ENCODE data around the gene SDE2.
"Not testable (repeated sequence)": the region's sequence is repeated elsewhere in the genome, so short reads cannot be mapped to it uniquely, and the experiment has no call there.

Gene SDE2

DNA sequence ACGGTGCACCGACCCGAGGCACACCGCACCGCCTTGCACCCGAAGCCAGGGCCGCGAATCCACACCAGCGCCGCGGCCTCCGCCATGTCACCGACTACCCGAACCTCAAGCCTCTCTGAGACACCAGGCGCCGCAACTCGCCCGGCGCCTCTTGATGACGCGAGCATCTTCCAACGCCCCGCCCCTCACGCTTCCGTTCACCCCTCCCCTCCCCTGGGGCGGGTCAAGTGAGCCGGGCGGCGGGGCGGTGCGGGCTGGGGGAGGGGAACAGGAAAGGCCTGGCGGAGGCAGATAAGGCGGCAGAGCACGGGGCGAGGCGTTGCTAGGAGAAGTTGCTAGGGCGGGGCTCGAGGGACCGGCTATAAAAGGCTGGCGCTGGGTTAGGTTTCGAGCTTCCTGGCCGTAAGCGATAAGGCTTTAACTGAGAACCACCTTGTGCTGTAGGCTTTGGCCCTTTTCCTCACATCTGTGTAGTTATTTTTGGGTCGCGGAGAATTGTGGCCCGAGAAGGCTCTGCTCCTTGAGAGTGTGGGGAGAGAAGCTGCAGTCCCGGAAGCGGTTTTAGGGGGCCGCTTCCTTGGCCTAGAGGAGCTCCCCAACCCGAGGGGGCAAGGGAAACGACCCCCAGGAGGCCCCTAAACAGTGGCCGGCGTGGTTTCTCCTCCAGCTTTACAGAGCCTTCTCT lies at the start of gene SDE2:
Gene SDE2, minus strand, starts transcription at position 117 of the 685 bp plus-strand sequence. Its CDS starts 31 bp downstream, at position 86.
- peak; percentile 99 for DNase-seq (ENCODE audit: low read depth)

DNA sequence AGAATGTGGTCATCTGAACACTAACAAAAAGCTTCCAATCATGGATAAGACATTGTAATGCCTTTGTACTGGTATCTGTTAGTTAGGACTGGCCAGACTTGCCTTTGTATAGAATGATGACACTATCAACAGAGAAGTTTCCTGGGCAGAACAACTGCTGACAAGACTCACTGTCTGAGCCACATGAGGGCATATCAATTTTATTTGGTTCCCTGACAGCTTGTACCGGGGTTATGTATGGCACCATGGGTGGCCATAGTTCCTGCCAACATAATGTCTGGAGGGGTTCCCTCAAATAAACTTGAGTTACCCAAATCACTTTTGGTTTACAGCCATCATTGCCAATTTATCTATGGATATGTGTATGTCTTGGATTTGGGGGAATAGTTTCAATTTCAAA lies 49.7 kb upstream of the SDE2 start:
- DNase-seq (ENCODE audit: low read depth) = no peak

DNA sequence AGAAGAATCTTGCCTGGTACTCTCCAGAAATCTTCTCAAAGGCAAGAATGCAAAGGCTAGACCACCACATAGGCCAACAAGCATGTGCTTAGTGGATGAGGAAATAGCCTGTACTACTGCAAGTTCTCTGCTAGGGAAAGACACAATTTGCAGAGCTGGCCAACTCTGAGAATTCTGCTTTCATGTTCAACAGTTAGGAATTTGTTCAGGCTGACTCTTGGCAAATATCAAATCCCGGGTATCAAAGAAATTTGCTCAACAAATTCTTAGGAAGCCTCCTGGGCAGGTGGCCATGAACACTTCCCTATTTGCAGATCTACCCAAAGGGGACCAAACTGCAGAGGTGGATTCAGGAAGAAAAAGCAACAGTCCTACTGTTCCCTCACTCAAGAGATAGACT lies 48.4 kb upstream of the SDE2 start:
- DNase-seq (ENCODE audit: low read depth) = no peak

DNA sequence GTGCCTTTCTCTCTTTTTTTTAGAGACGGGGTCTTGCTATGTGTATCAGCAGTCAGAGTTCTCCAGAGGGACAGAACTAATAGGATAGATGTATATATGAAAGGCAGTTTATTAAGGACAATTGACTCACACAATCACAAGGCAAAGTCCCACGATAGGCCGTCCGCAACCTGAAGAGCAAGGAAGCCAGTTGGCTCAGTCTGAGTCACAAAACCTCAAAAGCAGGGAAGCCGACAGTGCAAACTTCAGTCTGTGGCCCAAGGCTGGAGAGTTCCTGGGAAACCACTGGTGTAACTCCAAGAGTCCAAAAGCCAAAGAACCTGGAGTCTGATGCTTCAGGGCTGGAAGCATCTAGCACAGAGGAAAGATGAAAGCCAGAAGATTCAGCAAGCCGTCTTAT lies 47.1 kb upstream of the SDE2 start:
- no peak for DNase-seq (ENCODE audit: low read depth)

DNA sequence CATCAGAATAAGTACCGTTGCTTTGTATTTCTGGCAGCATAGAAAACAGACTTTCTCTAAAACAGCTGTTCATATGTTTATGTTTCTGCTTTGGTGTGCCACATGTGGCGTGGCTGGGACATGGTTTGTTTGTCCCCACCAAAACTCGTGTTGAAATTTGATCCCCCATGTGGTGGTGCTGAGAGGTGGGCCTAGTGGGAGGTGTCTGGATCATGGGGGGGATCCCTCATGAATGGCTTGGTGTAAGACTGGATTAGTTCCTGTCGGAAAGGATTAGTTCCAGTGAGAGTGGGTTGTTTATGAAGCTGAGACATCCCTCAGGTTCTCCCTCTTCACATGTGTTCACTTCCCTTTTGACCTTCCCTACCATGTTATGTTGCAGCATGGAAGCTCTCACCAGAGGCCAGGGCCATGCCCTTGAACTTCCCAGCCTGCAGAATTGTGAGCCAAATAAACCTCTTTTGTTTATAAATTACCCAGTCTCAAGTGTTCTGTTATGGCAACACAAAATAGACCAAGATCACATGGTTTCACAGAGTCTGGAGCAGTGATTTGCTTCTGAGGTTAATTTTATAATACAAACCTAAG lies 45.5 kb upstream of the SDE2 start:
- DNase-seq (ENCODE audit: low read depth) = no peak

DNA sequence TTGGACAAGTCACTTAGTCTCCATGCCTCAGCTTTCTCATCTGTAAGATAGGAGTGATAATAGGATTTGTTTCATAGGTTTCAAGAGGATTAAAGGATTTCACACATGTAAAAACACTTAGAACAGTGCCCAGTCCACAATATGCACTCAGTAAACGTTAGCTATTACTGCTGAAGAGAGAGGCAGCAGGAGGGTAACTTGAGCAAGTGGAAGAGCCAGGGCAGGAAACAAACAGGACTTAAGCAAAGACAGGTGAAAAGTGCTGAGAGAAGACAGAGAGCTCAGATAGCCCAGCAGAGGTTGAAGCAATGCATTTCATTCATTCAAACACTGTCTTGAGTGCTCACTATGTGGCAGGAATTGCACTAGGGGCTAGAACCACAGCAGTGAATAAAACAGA lies 42.3 kb upstream of the SDE2 start:
- DNase-seq (ENCODE audit: low read depth) = no peak

DNA sequence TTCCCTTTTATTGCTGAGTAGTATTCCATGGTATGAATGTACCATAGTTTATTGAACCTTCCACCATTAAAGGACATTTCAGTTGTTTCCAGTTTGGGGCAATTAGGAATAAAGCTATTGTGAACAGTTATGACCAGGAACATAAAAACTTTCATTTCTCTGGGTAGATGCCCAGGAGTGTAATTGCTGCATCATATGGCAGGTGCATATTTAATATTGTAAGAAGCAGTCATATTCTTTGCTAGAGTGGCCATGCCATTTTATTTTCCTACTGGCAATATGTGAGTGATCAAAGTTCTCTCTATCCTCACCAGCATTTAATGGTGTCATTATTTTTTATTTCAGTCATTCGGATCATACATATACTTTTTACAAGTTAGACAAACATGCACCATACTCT lies 39.5 kb upstream of the SDE2 start:
- no peak for DNase-seq (ENCODE audit: low read depth)

DNA sequence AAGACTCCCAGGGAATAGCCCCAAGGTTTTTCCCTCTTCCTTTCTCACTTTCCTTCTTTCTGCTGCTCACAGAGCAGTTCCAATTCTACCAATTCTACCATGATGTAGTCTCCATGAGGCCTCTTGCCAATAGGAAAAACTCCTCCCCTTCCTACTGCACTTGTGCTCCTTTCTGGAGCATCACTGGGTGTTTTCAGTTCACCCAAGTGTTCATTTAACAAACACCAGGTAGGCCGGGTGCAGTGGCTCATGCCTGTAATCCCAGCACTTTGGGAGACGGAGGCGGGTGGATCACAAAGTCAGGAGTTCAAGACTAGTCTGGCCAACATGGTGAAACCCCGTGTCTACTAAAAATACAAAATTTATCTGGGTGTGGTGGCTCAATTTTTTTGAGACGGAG lies 36.8 kb upstream of the SDE2 start:
- DNase-seq (ENCODE audit: low read depth) = no peak

DNA sequence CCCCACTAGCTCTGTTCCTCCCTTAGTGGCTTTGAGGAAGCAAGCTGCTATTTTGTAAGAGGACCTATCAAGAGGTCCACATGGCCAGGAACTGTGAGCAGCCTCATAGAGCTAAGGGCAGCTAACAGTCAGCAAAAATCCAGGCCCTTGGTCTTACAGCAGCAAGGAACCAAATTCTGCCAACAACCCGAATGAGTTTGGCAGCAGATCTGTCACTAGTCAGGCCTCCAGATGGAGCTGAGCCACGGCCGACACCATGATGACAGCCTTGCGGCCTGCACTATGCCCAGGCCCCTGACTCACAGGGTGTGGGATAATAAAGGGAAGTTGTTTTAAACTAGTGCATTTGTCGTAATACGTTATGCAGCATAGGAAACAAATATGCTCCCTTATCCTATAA lies 35.3 kb upstream of the SDE2 start:
- DNase-seq (ENCODE audit: low read depth) = no peak

DNA sequence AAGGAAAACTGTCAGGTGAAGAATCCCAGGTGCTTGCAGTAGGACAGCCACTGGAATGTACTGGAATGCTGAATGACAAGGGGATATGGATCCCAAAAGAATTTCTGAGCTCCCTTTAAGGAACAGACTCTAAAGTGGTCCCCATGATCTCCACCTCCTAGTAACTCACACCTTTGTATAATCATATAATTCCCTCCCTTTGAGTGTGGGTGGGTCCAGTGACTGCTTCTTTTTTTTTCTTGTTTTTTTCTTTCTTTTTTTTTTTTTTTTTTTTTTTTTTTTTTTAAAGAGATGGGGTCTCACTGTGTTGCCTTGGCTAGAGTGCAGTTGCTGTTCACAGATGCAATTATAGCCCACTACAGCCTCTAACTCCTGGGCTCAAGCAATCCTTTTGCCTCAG lies 34.8 kb upstream of the SDE2 start:
- DNase-seq (ENCODE audit: low read depth) = no peak

DNA sequence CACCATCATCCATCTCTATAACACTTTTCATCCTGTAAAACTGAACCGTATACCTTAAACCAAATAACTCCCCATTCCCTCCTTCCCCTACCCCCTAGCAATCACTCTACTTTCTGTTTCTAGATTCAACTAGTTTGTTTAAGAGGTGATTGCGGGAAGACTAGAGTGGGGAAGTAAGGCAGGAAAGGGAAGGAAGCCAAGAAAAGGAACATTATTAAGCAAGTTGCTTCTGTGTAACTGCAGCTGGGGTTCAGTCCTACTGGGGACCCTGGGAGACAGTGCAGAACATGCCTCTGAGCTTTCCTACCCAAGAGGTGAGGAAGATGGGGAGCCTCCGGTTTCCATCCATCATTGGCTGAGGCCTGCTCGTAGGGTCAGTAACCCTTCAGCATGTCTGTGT lies 34.4 kb upstream of the SDE2 start:
- no peak for DNase-seq (ENCODE audit: low read depth)

DNA sequence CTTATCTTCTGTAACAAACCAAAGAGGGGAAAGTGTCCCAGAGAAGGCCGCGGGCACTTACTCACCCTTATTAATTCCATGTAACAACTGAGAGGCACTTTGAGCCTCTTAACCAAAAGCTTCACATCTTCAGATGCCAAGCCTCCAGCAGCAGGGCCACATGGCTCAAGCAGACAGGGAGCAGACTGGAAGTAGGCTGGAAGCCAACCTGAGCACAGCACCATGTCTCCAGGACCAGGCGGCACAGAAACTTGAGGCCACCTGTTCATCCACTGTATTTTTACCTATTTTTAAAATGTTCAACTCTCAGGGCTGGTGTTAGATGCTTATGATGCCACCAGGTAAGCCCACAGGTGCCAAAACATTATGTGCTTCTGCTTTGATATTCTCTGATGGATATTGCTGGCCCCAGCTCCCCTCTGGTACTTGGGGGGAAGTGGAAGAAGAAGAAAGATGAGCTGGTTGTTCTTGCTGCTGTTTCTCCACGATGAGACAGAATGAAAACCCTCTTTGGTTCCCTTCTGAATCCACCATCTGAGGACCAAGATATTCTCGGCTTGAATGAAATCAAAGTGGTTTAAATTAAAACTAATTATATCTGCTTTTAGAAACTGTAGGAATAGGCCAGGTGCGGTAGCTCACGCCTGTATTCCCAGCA lies 30.6 kb upstream of the SDE2 start:
- no peak for DNase-seq (ENCODE audit: low read depth)

DNA sequence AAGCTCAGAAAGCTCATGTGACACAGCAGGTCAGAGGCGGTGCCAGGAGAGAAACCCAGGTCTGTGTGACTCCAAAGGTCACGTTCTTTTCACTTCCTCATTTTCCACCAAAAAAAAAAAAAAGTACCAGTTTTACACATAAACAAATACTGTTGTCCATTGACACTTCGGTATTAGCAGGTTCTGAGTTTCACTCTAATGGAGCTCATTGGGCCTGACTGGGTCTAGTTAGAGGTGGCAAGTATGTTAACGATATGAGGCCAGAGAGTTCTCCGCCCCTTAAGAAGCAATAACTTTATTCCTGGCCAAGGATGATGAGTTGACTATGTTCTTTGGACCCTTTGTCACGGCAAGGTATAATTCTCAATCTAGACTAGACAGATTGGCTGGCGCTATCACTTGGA lies 30.0 kb upstream of the SDE2 start:
- DNase-seq (ENCODE audit: low read depth) = no peak

DNA sequence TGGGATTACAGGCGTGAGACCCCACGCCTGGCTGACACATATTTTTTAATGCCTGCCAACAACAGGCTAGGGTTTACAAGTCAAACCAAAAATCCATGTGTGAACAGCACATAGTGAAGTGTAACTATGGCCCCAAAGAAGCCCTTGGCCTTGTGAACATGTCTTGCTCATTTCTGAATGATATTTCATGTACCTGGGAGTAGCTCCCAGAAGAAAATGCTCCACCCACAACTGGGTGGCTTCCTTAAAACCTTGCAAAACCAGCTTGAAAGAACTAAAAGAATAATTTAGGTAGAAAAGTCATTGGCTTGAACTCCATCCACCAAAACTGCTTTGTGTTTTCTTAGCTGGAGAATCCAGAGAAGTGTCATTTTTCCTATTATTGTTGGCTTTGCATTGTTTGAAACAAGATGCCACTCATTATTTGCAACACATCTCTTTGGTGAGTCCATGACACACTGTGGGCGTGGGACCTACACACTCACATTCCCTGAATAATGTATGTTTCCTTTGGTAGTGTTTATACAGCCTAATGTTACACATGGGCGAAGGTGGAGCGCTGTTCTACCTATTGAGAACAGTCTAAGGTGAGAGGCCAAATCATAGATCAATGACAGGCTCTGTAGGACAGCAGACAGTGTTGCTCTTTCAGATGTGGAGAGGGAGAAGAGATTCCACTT lies 28.5 kb upstream of the SDE2 start:
- no peak for DNase-seq (ENCODE audit: low read depth)

DNA sequence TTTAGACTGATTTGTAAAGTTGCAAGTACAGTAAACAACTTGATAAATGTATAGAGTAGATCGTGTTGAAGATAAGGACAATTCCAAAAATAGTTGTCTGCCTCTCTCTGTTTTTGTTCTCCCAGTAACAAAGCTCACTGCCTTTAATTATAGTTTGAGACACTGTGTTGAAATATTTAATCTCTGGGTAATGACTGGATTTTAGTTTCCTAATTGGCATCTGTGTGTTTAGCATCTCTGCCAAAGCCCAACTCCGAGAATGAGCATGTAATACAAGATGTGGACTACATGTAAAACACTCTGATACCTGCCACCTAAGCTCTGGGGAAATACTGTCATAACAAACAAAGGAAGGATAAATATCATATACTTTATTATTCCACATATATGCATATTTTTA lies 27.7 kb upstream of the SDE2 start:
- DNase-seq (ENCODE audit: low read depth) = no peak

DNA sequence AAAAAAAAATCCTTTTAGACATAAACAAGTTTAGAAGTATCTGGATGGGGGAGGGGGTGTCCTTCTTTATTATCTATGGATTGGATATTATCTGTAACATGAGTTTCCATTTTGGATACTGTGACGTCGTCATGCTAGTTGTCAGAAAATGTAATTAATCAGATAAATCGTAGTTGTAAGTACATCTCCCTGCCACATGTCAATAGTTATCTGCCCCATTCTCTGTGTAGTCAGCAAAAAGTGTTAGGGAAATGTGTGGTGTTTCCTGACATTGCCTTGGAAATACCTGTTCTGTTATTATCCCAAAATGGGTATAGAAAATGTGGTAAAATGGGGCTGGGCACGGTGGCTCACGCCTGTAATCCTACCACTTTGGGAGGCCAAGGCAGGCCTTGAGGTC lies 24.6 kb upstream of the SDE2 start:
- no peak for DNase-seq (ENCODE audit: low read depth)

DNA sequence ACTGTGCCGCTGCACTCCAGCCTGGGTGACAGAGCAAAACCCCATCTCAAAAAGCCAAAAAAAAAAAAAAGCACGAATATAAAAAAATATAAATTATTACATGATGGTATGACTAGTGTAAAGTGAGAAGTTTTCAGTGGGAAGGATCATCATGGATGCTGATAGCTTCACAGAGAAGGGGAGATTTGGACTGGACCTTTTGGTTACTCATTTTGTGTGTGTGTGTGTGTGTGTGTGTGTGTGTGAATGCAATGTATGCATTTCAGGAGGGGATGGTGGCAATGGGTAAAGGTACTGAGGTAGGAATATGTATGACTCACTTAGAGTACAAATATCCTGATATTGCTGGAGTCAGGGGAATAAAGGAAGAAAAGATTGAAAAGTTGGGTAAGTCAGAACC lies 22.7 kb upstream of the SDE2 start:
- DNase-seq (ENCODE audit: low read depth) = no peak

DNA sequence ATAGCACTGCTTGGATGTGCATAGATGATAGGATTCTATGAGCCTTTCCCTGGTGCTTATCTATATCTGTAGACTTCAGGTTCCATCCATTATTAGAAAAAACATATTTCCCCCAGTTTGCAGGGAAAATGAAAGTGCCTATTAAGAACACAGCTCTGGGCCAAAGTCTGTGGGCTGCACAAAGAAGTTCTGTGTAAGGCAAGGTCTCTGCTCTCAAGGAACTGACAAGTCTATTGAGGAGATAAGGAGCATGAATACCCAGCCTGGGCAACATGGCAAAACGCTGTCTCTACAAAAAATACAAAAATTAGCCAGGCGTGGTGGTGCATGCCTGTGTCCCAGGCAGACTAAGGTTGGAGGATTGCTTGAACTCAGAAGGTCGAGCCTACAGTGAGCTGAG lies 22.3 kb upstream of the SDE2 start:
- no peak for DNase-seq (ENCODE audit: low read depth)

DNA sequence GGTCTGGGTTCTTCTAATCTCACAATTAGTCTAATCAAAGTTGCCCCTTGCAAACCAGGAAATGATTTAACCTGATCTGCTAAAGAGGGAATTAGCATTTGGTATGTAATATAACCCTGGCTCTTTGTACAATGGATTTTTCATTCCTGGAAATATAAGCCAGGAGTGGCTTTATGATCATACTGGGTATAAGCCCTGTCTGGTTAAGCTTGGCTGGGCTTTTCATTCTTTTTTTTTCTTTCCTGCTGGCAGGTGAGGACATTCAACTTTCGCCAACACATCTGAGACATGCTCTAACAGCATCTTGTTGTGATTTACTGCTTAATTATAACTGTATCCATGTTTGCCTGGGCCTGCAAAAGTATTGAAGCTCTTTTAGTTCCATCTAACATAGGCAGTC lies 20.4 kb upstream of the SDE2 start:
- no peak for DNase-seq (ENCODE audit: low read depth)

DNA sequence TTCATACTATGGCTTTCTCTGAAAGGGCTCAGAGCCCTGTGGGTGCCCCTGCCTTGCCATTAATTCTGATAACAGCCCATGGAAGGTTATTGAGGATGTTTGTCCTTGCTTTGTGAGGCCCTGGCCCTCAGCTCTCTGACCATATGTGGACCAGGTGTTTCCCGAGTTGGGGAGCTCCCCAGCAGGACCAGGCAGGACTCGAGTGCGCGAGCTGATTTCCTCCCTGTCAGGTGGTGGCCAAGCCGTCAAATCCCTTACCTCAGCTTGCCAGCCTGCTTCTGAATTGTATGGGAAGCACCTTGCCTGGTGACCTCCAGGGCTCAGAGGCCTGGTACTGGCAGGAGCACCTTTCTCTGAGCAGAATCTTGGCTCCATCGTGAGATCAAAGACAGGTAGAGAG lies 17.9 kb upstream of the SDE2 start:
- no peak for DNase-seq (ENCODE audit: low read depth)

DNA sequence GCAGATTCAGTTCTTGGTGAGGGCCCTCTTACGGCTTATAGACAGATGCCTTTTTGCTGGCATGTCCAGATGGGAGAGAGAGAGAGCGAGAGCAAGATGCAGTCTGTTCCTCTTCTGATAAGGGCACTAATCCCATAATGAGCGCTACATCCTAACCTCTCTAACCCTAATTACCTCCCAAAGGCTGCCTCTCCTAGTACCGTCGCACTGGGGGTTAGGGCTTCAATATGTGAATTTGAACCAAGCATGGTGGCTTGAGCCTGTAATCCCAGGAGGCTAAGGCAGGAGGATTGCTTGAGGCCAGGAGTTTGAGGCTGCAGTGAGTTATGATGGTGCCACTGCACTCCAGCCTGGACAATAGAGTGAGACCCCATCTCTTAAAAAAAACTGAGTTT lies 10.5 kb upstream of the SDE2 start:
- no peak for DNase-seq (ENCODE audit: low read depth)

DNA sequence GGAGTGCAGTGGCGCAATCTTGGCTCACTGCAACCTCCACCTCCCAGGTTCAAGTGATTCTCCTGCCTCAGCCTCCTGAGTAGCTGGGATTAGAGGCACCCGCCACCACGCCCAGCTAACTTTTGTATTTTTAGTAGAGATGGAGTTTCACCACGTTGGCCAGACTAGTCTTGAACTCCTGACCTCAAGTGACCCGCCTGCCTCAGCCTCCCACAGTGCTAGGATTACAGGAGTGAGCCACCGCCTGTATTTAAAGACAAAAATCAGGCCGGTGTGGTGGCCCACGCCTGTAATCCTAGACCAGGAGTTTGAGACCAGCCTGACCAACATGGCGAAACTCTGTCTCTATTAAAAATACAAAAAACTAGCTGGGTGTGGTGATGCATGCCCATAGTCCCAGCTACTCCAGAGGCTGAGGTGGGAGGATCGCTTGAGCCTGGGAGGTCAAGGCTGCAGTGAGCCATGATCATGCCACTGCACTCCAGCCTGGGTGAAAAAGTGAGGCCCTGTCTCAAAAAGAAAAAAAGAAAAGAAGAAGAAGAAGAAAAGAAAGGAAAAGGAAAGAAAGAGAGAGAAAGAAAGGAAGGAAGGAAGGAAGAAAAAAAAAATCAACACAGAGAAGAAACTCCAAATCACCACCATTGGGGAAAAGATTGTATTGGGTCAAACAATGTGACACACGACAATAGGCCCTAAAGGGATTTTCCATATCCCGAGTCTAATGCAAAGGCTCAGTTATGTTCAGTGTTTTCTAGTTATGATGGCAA lies 8.2 kb upstream of the SDE2 start:
- DNase-seq (ENCODE audit: low read depth) = not testable (repeated sequence)
